GM12878 (cell line): ENCODE measurements around the gene SHQ1. TPM values are rescaled to one million over a fixed set of nuclear protein-coding genes. Genes with fewer than 3 reads are reported as not detected.

ENCODE experiments used
- ATAC-seq: fragments of 200-7000 bp; cut with Tn5 transposase; 3 replicates; pipeline ENCODE4 v1.9.1; 2020; ENCODE audit warnings: mild to moderate bottlenecking, moderate library complexity
- BruUV-seq: library from RNA; stranded (reverse); fragments of 400-500 nt; replicated peaks from 2 replicates; lab custom pipeline; 2021; lab: Mats Ljungman, UMichigan
- CTCF ChIA-PET: fragments of 300-600 bp; sonication (Branson Sonifier 250); formaldehyde crosslinking; extraction: SDS; loops from one replicate; lab custom pipeline; 2021; ENCODE audit warnings: inconsistent platforms; lab: Yijun Ruan, JAX
- POLR2A ChIA-PET: fragments of 350-600 bp; formaldehyde crosslinking; extraction: SDS; loops from one replicate; lab custom pipeline; 2021; ENCODE audit warnings: inconsistent platforms; lab: Charles Lee
- RAD21 ChIA-PET: fragments of 300-600 bp; sonication (Branson Sonifier 250); formaldehyde crosslinking; loops from one replicate; lab custom pipeline; 2023; ENCODE audit warnings: antibody characterized with exemption; ENCODE audit not compliant: unreplicated experiment; lab: Charles Lee
- SMC1A ChIA-PET: fragments of 300-600 bp; sonication (Branson Sonifier 250); formaldehyde crosslinking; loops from one replicate; lab custom pipeline; 2023; ENCODE audit not compliant: unreplicated experiment, uncharacterized antibody; lab: Charles Lee
- DNase-seq: peaks from one replicate; pipeline ENCODE4 v3.0.0-alpha.2; 2011; ENCODE audit warnings: low read depth, low spot score
- FAIRE-seq: peaks from 3 replicates; lab custom pipeline; 2011; peaks lifted over from hg19 to GRCh38; lab: Jason Lieb, UNC
- H2AFZ ChIP-seq: 2 replicates; pipeline ENCODE4 v1.6.0; 2011; ENCODE audit warnings: low read depth, low read length, control low read depth; ENCODE audit not compliant: control insufficient read depth
- H3K27ac ChIP-seq: 2 replicates; pipeline ENCODE4 v1.5.1; 2011; ENCODE audit warnings: control low read depth; ENCODE audit not compliant: control insufficient read depth, insufficient read depth
- H3K27me3 ChIP-seq, 2 experiments: replicated peaks in 1 of 2; 2 replicates each; pipeline versions ENCODE4 v1.6.0 to v1.6.1; 2011; ENCODE audit warnings: low read length in 1 of 2; ENCODE audit not compliant: control insufficient read depth in 2 of 2, insufficient read depth in 2 of 2
- H3K36me3 ChIP-seq, 2 experiments: 2 replicates each; pipeline ENCODE4 v1.5.1; 2011; ENCODE audit warnings: low read length in 1 of 2; ENCODE audit not compliant: control insufficient read depth in 2 of 2, insufficient read depth in 2 of 2
- H3K4me1 ChIP-seq: 2 replicates; pipeline ENCODE4 v1.6.1; 2011; ENCODE audit warnings: mild to moderate bottlenecking, low read length, moderate library complexity, mixed read lengths; ENCODE audit not compliant: control insufficient read depth, insufficient read depth
- H3K4me2 ChIP-seq: 2 replicates; pipeline ENCODE4 v1.6.0; 2011; ENCODE audit warnings: control low read depth; ENCODE audit not compliant: control insufficient read depth, insufficient read depth
- H3K4me3 ChIP-seq: fragments of 200-600 bp; sonication (generic); 2 replicates; pipeline ENCODE4 v1.5.1; 2016
- H3K79me2 ChIP-seq: 2 replicates; pipeline ENCODE4 v1.6.0; 2011; ENCODE audit warnings: low read length; ENCODE audit not compliant: control insufficient read depth, insufficient read depth
- H3K9ac ChIP-seq: 2 replicates; pipeline ENCODE4 v1.8.0; 2011; ENCODE audit warnings: low read length, control low read depth, mixed read lengths; ENCODE audit not compliant: control insufficient read depth, insufficient read depth
- H3K9me3 ChIP-seq: replicated peaks from 3 replicates; pipeline ENCODE4 v1.5.1; 2011; ENCODE audit warnings: mild to moderate bottlenecking, low read length; ENCODE audit not compliant: control insufficient read depth, insufficient read depth
- H4K20me1 ChIP-seq: 2 replicates; pipeline ENCODE4 v1.6.0; 2011; ENCODE audit not compliant: control insufficient read depth, insufficient read depth
- BCL11A ChIP-seq: IDR thresholded peaks from 2 replicates; pipeline ENCODE4 v1.6.1; 2011; ENCODE audit warnings: low read depth, low read length
- CREM ChIP-seq: IDR thresholded peaks from 2 replicates; pipeline ENCODE4 v1.6.1; 2014; ENCODE audit warnings: antibody characterized with exemption, low read depth
- EED ChIP-seq: sonication (generic); IDR thresholded peaks from 2 replicates; pipeline ENCODE4 v1.6.1; 2016; ENCODE audit warnings: antibody characterized with exemption, low read depth
- EP300 ChIP-seq, 2 experiments: fragments of 150-350 bp in 1 of 2; IDR thresholded peaks; 2 replicates each; pipeline ENCODE4 v1.6.1; 2011 to 2012; ENCODE audit warnings: low read depth in 2 of 2, low read length in 2 of 2, borderline replicate concordance in 1 of 2, improper control_type of control experiment in 1 of 2, inconsistent platforms in 1 of 2; ENCODE audit not compliant: control insufficient read depth in 1 of 2
- EZH2 ChIP-seq: IDR thresholded peaks from 2 replicates; pipeline ENCODE4 v1.6.1; 2012; ENCODE audit warnings: low read depth, mild to moderate bottlenecking, control low read depth, inconsistent platforms, low read length, borderline replicate concordance; ENCODE audit not compliant: control insufficient read depth
- HCFC1 ChIP-seq: fragments of 150-350 bp; IDR thresholded peaks from 2 replicates; pipeline ENCODE4 v1.6.1; 2014; ENCODE audit warnings: low read length
- HDAC6 ChIP-seq: fragments of 200-600 bp; sonication (generic); IDR thresholded peaks from one replicate; pipeline ENCODE4 v1.8.0; 2017; ENCODE audit warnings: antibody characterized with exemption; ENCODE audit not compliant: unreplicated experiment
- IRF4 ChIP-seq: IDR thresholded peaks from 2 replicates; pipeline ENCODE4 v1.6.1; 2011; ENCODE audit warnings: low read depth, low read length
- JUNB ChIP-seq: IDR thresholded peaks from 2 replicates; pipeline ENCODE4 v1.6.1; 2016; ENCODE audit warnings: antibody characterized with exemption, mild to moderate bottlenecking
- MYB ChIP-seq: fragments of 150-350 bp; IDR thresholded peaks from 2 replicates; pipeline ENCODE4 v1.6.1; 2014; ENCODE audit warnings: mild to moderate bottlenecking, low read depth, low read length, borderline replicate concordance
- NFYA ChIP-seq: IDR thresholded peaks from 2 replicates; pipeline ENCODE4 v1.6.1; 2011; ENCODE audit warnings: low read depth, mild to moderate bottlenecking, low read length, improper control_type of control experiment, borderline replicate concordance
- RCOR1 ChIP-seq: conservative IDR thresholded peaks from 2 replicates; pipeline ENCODE4 v1.6.1; 2012; ENCODE audit warnings: low read depth, low read length, improper control_type of control experiment
- RUNX3 ChIP-seq: IDR thresholded peaks from 2 replicates; pipeline ENCODE4 v1.6.1; 2012; ENCODE audit warnings: low read length, inconsistent platforms
- SIN3A ChIP-seq: IDR thresholded peaks from 2 replicates; pipeline ENCODE4 v1.6.1; 2012; ENCODE audit warnings: low read depth, low read length, improper control_type of control experiment
- SPI1 ChIP-seq: IDR thresholded peaks from 2 replicates; pipeline ENCODE4 v1.6.1; 2011; ENCODE audit warnings: low read depth, mild to moderate bottlenecking, low read length, moderate library complexity, borderline replicate concordance; ENCODE audit not compliant: insufficient read depth
- STAT1 ChIP-seq: fragments of 450-650 bp; conservative IDR thresholded peaks from 2 replicates; pipeline ENCODE4 v1.6.1; 2014; ENCODE audit warnings: antibody characterized with exemption, mild to moderate bottlenecking
- STAT3 ChIP-seq: IDR thresholded peaks from 2 replicates; pipeline ENCODE4 v1.6.1; 2011; ENCODE audit warnings: low read depth, low read length, improper control_type of control experiment
- SUZ12 ChIP-seq: fragments of 200-600 bp; sonication (generic); IDR thresholded peaks from one replicate; pipeline ENCODE4 v1.6.1; 2018; ENCODE audit warnings: antibody characterized with exemption, mild to moderate bottlenecking; ENCODE audit not compliant: unreplicated experiment
- TCF12 ChIP-seq: IDR thresholded peaks from 2 replicates; pipeline ENCODE4 v1.6.1; 2011; ENCODE audit warnings: low read depth, mild to moderate bottlenecking, low read length
- ZNF274 ChIP-seq: IDR thresholded peaks from one replicate; pipeline ENCODE4 v1.8.0; 2011; ENCODE audit not compliant: insufficient read length, insufficient read depth
- WGBS: methylation state at CpG from one replicate; pipeline ENCODE4 v1.1.6; 2016; ENCODE audit warnings: low lambda C conversion rate; ENCODE audit not compliant: insufficient replicate concordance, insufficient coverage; ENCODE audit errors: missing lambda C conversion rate; 5-methylcytosine and 5-hydroxymethylcytosine counted together
- in situ Hi-C: fragments of 300-500 bp; cut with MboI; formaldehyde crosslinking; loops from 9 replicates; pipeline ENCODE4 v1.14.3; 2018; ENCODE audit warnings: mixed read lengths
- intact Hi-C: fragments of 100-400 bp; cut with micrococcal nuclease; formaldehyde crosslinking; loops from one replicate; pipeline ENCODE4 v1.14.2; 2022; ENCODE audit not compliant: unreplicated experiment
- polyA plus RNA-seq, 11 experiments: library from polyadenylated mRNA; depleted of rRNA in 4 of 11; unstranded in 6 of 11; stranded (reverse) in 5 of 11; fragments of >200 nt; fragmentation: Nextera tagmentation in 4 of 11; fragmentation: Illumina TruSeq in 1 of 11; extraction: Ambion mirVana in 4 of 11; extraction: Trizol in 1 of 11; gene quantifications; 1 replicate in 1 of 11; 2 replicates in 10 of 11; pipeline versions ENCODE4 v1.2.1 to v1.2.3, GENCODE V29; 2011 to 2016; ENCODE audit warnings: inconsistent platforms in 2 of 11, missing spikeins in 2 of 11, low read depth in 1 of 11
- total RNA-seq, 4 experiments: library from RNA; depleted of rRNA in 3 of 4; stranded (reverse); fragments of >200 nt in 3 of 4; fragmentation: Illumina TruSeq in 1 of 4; extraction: Trizol in 1 of 4; gene quantifications; 2 replicates each; pipeline versions ENCODE4 v1.2.1 to v1.2.3, GENCODE V29; 2013 to 2021
- TF ChIP-seq, protein P1 (sequence below): fragments of 450-650 bp; IDR thresholded peaks from 2 replicates; pipeline ENCODE4 v1.6.1; 2017; ENCODE audit warnings: low read depth, mild to moderate bottlenecking, moderate library complexity

Gene SHQ1
- total and polyA plus RNA-seq, 10 of the 15 experiments (the other 5 are each of a cell fraction or from before 2014, with no cell fraction given): 12.6 to 51.7 (median 24.5) TPM

DNA sequence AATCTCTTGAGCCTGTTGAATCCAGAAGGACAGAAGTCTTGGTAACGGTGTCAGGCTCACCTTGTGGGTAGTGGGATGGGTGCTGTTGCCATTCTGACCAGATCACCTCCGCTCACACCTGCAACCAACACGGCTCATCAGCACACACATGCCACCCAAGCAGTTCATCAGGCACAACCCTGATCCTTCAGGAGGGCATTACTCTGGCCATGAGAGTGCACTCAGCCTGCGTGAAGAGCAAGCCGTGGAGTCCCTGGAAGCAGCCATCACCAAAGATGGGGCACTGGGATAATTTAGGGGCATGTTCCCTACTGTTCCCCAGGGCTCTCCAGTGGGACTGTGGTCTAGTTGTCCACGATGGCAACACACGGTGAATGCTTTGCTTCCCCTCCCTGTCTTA lies 120.5 kb downstream of the SHQ1 start (continued):
- TF ChIP-seq MYB (no peak), TCF12 (no peak), NFYA (no peak)
- TF ChIP-seq, protein P1, sequence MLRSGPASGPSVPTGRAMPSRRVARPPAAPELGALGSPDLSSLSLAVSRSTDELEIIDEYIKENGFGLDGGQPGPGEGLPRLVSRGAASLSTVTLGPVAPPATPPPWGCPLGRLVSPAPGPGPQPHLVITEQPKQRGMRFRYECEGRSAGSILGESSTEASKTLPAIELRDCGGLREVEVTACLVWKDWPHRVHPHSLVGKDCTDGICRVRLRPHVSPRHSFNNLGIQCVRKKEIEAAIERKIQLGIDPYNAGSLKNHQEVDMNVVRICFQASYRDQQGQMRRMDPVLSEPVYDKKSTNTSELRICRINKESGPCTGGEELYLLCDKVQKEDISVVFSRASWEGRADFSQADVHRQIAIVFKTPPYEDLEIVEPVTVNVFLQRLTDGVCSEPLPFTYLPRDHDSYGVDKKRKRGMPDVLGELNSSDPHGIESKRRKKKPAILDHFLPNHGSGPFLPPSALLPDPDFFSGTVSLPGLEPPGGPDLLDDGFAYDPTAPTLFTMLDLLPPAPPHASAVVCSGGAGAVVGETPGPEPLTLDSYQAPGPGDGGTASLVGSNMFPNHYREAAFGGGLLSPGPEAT: no peak

DNA sequence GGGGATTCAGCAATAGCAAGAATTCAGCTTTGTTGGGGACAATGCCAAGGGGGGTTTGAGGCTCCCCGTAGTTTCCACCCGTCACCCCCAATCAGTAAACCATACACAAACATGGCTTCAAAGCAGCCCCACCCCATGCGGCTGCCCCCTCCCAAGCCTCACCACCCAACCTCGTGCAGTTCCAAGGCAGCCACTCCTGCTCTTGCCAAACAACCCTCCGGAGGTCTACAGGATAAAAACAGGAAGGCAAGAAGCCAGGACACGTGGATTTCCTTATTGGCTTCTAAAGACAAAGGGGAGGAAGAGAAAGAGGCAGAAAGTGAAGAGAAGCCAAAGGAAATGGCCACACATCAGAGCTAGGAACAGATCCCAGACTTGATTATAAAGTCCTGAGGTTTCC lies 121.1 kb downstream of the SHQ1 start:
- H3K9ac ChIP-seq: no peak overlapping the region
- no peak overlapping the region for H2AFZ ChIP-seq
- WGBS: 48% methylated on average over 6 of the region's 6 CpGs
- SMC1A ChIA-PET: no interaction called here
- H3K79me2 ChIP-seq: no peaks in the 10 kb centered on the region
- CTCF ChIA-PET: interaction anchor here (0.7 kb wide), 1 partner anchor 18 kb away, joined by 4 read pairs; no protein-coding TSS in a partner anchor
- H3K4me3 ChIP-seq: no peak overlapping the region
- POLR2A ChIA-PET: no interaction called here
- no peak overlapping the region for H3K27ac ChIP-seq
- no peaks in the 10 kb centered on the region; the same call in 2 of the 3 replicates for H3K9me3 ChIP-seq
- no peak for ATAC-seq
- no peaks in the 10 kb centered on the region for H4K20me1 ChIP-seq
- in situ Hi-C loops (no loop called here), intact Hi-C loops (no loop called here)
- TF ChIP-seq HCFC1 (no peak), ZNF274 (no peak), MYB (no peak), BCL11A (no peak), STAT1 (no peak), EED (no peak), SPI1 (no peak), EP300 (IDR thresholded peaks at IDR 0.05; ENCODE audit: borderline replicate concordance in 1 of 2, control insufficient read depth in 1 of 2, low read depth in 2 of 2, low read length in 2 of 2) (no peak), HDAC6 (no peak), RUNX3 (no peak), IRF4 (no peak), EZH2 (no peak), TCF12 (no peak), SIN3A (no peak), SUZ12 (no peak), RCOR1 (no peak), STAT3 (no peak), JUNB (no peak), CREM (no peak)
- TF ChIP-seq, protein P1: no peak
- H3K27me3 ChIP-seq: no peaks in the 10 kb centered on the region
- H3K4me2 ChIP-seq: no peak overlapping the region
- RAD21 ChIA-PET: no interaction called here
- FAIRE-seq: no peak
- H3K4me1 ChIP-seq: peaks cover 8% of the 10 kb centered on the region; the same call in 1 of the 2 replicates
- no TSS peak for BruUV-seq
- no peaks in the 10 kb centered on the region for H3K36me3 ChIP-seq
- no peak for DNase-seq
